ENCODE data around the gene RPL4. TPM values are rescaled to one million over a fixed set of nuclear protein-coding genes. Genes with fewer than 3 reads are reported as not detected.

The RPL4 gene
- total and polyA plus RNA-seq, 4 donors = 323 to 1,638 (median 1,440) TPM

DNA sequence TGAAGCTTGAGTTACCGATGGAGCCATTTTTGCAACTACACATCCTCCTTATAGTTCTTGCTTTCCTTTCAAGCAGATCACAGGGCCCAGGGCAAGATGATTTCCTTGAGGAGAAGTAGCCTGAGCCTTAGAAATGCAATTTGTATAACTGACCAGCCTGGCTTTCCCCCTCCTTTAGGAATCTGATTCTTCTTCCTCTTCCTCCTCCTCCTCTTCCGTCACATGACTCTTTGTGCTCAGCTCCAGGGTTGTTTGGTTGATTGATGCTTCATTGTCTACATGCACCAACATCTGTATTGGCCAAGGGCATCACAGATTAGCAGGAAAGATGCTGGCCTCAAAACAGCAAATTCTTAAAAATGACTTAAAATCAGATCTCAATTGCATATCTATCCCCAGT, 10.4 kb downstream of the RPL4 start:
- Histone ChIP-seq H3K4me1 (ENCODE audit: control insufficient read depth in 4 of 4, insufficient read depth in 4 of 4, low read length in 3 of 4) (peaks cover 6 to 56% (median 45%) of the 10 kb centered on the region in 4 donors), H3K36me3 (ENCODE audit: control insufficient read depth in 4 of 4, insufficient read depth in 3 of 4, low read depth in 1 of 4, low read length in 3 of 4) (peaks cover 2 to 54% (median 36%) of the 10 kb centered on the region in 4 donors), H3K9me3 (ENCODE audit: control insufficient read depth in 4 of 4, low read length in 3 of 4) (no peaks in the 10 kb centered on the region), H3K9ac (ENCODE audit: low read depth in 1 of 2, low read length in 2 of 2) (no peak overlapping the region), H3K27me3 (ENCODE audit: control insufficient read depth in 4 of 4, insufficient read depth in 4 of 4, low read length in 3 of 4) (no peaks in the 10 kb centered on the region), H3K27ac (ENCODE audit: low read depth in 1 of 2, low read length in 2 of 2) (peak overlapping the region in 1 of 2 donors; percentile 43), H3K4me3 (ENCODE audit: low read depth in 1 of 3, low read length in 3 of 3) (no peak overlapping the region)
- TF ChIP-seq NR2F2 (IDR thresholded peaks at IDR 0.05) = no peak
- TF ChIP-seq FOXA1 (IDR thresholded peaks at IDR 0.05) = no peak
- TF ChIP-seq GABPA (IDR thresholded peaks at IDR 0.05 in 1 of 2, conservative IDR thresholded peaks at IDR 0.05 in 1 of 2) = no peak
- no peak for TF ChIP-seq JUND (IDR thresholded peaks at IDR 0.05)
- TF ChIP-seq SP1 (IDR thresholded peaks at IDR 0.05) = no peak
- TF ChIP-seq CTCF (IDR thresholded peaks at IDR 0.05; ENCODE audit: low read depth, low read length, missing input control) = no peak
- WGBS = 74% methylated on average over 2 of the region's 2 CpGs
- DNase-seq (ENCODE audit: low spot score) = no peak

- H3K27ac ChIP-seq (ENCODE audit: low read depth in 1 of 2, low read length in 2 of 2) = no peak overlapping the region
- H3K36me3 ChIP-seq (ENCODE audit: control insufficient read depth in 4 of 4, insufficient read depth in 3 of 4, low read depth in 1 of 4, low read length in 3 of 4) = peaks cover 3 to 45% (median 29%) of the 10 kb centered on the region in 4 donors
Measured at GRCh38 chr15:66491846-66492245, 12.8 kb downstream of the RPL4 start.

More at GRCh38 chr15:66491846-66492245, 12.8 kb downstream of the RPL4 start:
- H3K4me3 ChIP-seq (ENCODE audit: low read depth in 1 of 3, low read length in 3 of 3) = no peak overlapping the region
- H3K27me3 ChIP-seq (ENCODE audit: control insufficient read depth in 4 of 4, insufficient read depth in 4 of 4, low read length in 3 of 4) = no peaks in the 10 kb centered on the region
- no peak for DNase-seq (ENCODE audit: low spot score)
- WGBS = 95% methylated on average over 3 of the region's 3 CpGs
- TF ChIP-seq RAD21 (IDR thresholded peaks at IDR 0.05) = no peak
- TF ChIP-seq FOXA1 (IDR thresholded peaks at IDR 0.05) = no peak
- TF ChIP-seq RXRA (IDR thresholded peaks at IDR 0.05) = no peak
- TF ChIP-seq NR2F2 (IDR thresholded peaks at IDR 0.05) = no peak
- no peak for TF ChIP-seq SP1 (IDR thresholded peaks at IDR 0.05)
- TF ChIP-seq JUND (IDR thresholded peaks at IDR 0.05) = no peak
- no peak for TF ChIP-seq HNF4A (conservative IDR thresholded peaks at IDR 0.05)
- TF ChIP-seq, protein P1, sequence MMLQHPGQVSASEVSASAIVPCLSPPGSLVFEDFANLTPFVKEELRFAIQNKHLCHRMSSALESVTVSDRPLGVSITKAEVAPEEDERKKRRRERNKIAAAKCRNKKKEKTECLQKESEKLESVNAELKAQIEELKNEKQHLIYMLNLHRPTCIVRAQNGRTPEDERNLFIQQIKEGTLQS (IDR thresholded peaks at IDR 0.05) = no peak
- TF ChIP-seq TAF1 (conservative IDR thresholded peaks at IDR 0.05) = no peak
- TF ChIP-seq GABPA (IDR thresholded peaks at IDR 0.05 in 1 of 2, conservative IDR thresholded peaks at IDR 0.05 in 1 of 2) = no peak
- TF ChIP-seq YY1 (IDR thresholded peaks at IDR 0.05) = no peak
- no peak for TF ChIP-seq HNF4G (IDR thresholded peaks at IDR 0.05)
- TF ChIP-seq, protein P2, sequence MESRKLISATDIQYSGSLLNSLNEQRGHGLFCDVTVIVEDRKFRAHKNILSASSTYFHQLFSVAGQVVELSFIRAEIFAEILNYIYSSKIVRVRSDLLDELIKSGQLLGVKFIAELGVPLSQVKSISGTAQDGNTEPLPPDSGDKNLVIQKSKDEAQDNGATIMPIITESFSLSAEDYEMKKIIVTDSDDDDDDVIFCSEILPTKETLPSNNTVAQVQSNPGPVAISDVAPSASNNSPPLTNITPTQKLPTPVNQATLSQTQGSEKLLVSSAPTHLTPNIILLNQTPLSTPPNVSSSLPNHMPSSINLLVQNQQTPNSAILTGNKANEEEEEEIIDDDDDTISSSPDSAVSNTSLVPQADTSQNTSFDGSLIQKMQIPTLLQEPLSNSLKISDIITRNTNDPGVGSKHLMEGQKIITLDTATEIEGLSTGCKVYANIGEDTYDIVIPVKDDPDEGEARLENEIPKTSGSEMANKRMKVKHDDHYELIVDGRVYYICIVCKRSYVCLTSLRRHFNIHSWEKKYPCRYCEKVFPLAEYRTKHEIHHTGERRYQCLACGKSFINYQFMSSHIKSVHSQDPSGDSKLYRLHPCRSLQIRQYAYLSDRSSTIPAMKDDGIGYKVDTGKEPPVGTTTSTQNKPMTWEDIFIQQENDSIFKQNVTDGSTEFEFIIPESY (IDR thresholded peaks at IDR 0.05) = no peak
- TF ChIP-seq MAX (IDR thresholded peaks at IDR 0.05) = no peak
- TF ChIP-seq FOXA2 (IDR thresholded peaks at IDR 0.05) = no peak
- TF ChIP-seq, protein P3, sequence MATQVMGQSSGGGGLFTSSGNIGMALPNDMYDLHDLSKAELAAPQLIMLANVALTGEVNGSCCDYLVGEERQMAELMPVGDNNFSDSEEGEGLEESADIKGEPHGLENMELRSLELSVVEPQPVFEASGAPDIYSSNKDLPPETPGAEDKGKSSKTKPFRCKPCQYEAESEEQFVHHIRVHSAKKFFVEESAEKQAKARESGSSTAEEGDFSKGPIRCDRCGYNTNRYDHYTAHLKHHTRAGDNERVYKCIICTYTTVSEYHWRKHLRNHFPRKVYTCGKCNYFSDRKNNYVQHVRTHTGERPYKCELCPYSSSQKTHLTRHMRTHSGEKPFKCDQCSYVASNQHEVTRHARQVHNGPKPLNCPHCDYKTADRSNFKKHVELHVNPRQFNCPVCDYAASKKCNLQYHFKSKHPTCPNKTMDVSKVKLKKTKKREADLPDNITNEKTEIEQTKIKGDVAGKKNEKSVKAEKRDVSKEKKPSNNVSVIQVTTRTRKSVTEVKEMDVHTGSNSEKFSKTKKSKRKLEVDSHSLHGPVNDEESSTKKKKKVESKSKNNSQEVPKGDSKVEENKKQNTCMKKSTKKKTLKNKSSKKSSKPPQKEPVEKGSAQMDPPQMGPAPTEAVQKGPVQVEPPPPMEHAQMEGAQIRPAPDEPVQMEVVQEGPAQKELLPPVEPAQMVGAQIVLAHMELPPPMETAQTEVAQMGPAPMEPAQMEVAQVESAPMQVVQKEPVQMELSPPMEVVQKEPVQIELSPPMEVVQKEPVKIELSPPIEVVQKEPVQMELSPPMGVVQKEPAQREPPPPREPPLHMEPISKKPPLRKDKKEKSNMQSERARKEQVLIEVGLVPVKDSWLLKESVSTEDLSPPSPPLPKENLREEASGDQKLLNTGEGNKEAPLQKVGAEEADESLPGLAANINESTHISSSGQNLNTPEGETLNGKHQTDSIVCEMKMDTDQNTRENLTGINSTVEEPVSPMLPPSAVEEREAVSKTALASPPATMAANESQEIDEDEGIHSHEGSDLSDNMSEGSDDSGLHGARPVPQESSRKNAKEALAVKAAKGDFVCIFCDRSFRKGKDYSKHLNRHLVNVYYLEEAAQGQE (IDR thresholded peaks at IDR 0.05) = no peak
- H3K9me3 ChIP-seq (ENCODE audit: control insufficient read depth in 4 of 4, low read length in 3 of 4) = no peaks in the 10 kb centered on the region
- no peak overlapping the region for H3K9ac ChIP-seq (ENCODE audit: low read depth in 1 of 2, low read length in 2 of 2)
- H3K4me1 ChIP-seq (ENCODE audit: control insufficient read depth in 4 of 4, insufficient read depth in 4 of 4, low read length in 3 of 4) = peaks cover 7 to 65% (median 54%) of the 10 kb centered on the region in 4 donors

Measured in liver (tissue), 9 donors.